ENCODE results near the gene CSNK1G3.

The CSNK1G3 gene

GRCh38 chr5:123579410-123579809 lies 67.4 kb downstream of the CSNK1G3 start:
- DNase-seq (ENCODE audit: low read depth), result no peak
- H3K4me3 ChIP-seq (ENCODE audit: low read depth, low read length), result no peak overlapping the region
- TF ChIP-seq, protein P1, sequence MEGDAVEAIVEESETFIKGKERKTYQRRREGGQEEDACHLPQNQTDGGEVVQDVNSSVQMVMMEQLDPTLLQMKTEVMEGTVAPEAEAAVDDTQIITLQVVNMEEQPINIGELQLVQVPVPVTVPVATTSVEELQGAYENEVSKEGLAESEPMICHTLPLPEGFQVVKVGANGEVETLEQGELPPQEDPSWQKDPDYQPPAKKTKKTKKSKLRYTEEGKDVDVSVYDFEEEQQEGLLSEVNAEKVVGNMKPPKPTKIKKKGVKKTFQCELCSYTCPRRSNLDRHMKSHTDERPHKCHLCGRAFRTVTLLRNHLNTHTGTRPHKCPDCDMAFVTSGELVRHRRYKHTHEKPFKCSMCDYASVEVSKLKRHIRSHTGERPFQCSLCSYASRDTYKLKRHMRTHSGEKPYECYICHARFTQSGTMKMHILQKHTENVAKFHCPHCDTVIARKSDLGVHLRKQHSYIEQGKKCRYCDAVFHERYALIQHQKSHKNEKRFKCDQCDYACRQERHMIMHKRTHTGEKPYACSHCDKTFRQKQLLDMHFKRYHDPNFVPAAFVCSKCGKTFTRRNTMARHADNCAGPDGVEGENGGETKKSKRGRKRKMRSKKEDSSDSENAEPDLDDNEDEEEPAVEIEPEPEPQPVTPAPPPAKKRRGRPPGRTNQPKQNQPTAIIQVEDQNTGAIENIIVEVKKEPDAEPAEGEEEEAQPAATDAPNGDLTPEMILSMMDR (IDR thresholded peaks at IDR 0.05; ENCODE audit: insufficient read depth, low read depth, low read length, missing control alignments), result no peak

DNA sequence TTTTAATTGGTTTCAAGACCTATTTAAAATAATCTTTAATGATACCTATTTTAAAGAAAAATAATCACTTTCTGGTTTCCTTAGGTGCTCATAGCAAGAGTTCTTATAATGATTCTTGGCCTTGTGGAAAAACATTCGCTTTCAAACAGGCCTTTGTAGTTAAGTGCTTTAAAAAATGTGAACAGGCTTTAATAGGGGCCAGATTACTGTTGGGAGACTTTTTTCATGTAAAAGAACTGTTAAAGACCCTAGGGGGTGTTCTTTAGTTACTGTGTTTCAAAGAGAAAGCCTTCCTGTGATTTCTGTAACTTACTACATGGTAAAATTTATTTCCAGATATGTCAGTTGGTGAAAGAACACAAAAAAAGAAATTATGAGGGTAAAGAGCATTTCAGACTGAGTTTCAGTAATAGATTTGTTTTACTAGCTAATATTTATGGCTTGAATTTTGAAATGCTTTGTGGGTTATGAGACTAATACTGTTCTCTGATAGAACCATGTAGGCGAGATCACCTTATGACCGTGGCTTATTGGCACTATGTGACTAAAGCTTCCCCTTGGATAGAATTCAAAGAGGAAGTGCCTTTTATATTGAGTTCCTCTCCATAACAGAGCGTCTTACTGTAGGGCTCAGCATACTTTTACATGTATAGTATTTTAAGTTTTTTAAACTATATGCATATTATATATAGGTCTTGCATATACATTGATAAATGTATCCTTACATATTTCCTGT lies 70.7 kb downstream of the CSNK1G3 start:
- DNase-seq (ENCODE audit: low read depth), result no peak
- no peak overlapping the region for H3K4me3 ChIP-seq (ENCODE audit: low read depth, low read length)
- TF ChIP-seq, protein P1 (IDR thresholded peaks at IDR 0.05; ENCODE audit: insufficient read depth, low read depth, low read length, missing control alignments), result no peak

- TF ChIP-seq, protein P1 (IDR thresholded peaks at IDR 0.05; ENCODE audit: insufficient read depth, low read depth, low read length, missing control alignments), result no peak
- no peak for DNase-seq (ENCODE audit: low read depth)
Observed at GRCh38 chr5:123585871-123586270, 73.9 kb downstream of the CSNK1G3 start.

GRCh38 chr5:123594434-123594833 lies 82.5 kb downstream of the CSNK1G3 start:
- no peak for DNase-seq (ENCODE audit: low read depth)
- H3K4me3 ChIP-seq (ENCODE audit: low read depth, low read length), result no peak overlapping the region
- TF ChIP-seq, protein P1 (IDR thresholded peaks at IDR 0.05; ENCODE audit: insufficient read depth, low read depth, low read length, missing control alignments), result no peak

More at GRCh38 chr5:123585871-123586270, 73.9 kb downstream of the CSNK1G3 start:
- no peak overlapping the region for H3K4me3 ChIP-seq (ENCODE audit: low read depth, low read length)

DNA sequence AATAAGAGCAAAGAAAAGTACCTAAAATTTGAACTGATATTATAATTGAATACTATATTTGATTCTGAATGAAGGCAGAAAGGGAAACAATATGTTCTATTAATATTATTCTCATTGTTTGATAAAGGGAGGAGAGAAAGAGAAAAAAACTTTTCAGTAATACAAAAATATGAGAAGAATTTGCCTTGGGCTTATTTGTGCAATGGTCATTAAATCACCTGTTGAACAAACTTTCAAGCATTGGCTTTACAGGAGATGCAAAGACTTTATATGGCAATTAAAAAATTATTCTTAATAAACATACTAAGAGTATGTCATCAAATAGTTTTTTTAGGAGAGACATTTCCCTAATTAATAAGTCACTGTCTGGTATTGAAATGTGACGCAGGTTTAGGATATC lies 85.0 kb downstream of the CSNK1G3 start:
- DNase-seq (ENCODE audit: low read depth), result no peak
- no peak overlapping the region for H3K4me3 ChIP-seq (ENCODE audit: low read depth, low read length)
- TF ChIP-seq, protein P1 (IDR thresholded peaks at IDR 0.05; ENCODE audit: insufficient read depth, low read depth, low read length, missing control alignments), result no peak

DNA sequence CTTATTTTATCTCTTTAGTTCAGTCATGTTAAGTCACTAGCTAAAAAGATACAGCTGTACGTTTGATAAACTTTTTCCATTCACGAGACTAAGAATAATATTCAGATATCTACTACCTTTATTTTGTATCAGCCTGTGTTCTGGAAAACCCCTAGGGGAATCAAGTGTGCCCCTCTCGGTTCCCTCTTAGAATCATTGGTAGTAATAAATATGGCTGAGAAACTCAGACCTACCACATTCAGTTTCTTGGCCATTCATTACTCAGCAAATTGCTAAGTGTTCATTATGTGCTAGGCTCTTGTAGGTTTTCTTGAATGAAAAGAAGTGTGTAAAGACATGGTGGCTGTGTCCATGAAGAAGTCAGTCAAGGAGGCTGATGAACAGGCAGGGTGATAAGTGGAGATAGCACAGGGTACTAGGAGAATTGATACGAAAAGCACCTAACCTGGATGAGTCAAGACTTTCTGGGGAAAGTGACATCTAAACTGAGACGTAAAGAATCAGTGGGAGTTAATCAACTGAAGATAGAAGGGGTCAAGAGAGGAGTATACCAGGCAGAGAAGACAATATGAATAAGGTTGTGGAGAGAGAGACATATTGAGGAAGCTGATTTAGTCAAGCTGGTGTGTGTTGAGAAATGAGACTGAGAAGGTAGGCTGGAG lies 86.2 kb downstream of the CSNK1G3 start:
- no peak overlapping the region for H3K4me3 ChIP-seq (ENCODE audit: low read depth, low read length)
- TF ChIP-seq, protein P1 (IDR thresholded peaks at IDR 0.05; ENCODE audit: insufficient read depth, low read depth, low read length, missing control alignments), result no peak
- DNase-seq (ENCODE audit: low read depth), result peak; percentile 9

Measured in GM12865 (cell line).